Measurements from ENCODE around the gene MARCHF10.
"Not testable (repeated sequence)": the region's sequence is repeated elsewhere in the genome, so short reads cannot be mapped to it uniquely, and the experiment has no call there.

Gene MARCHF10

GRCh38 chr17:62802561-62803205 lies 5.4 kb downstream of the MARCHF10 start:
- Mint-ChIP-seq H3K4me1 (peaks cover 6% of the 10 kb centered on the region), H3K27ac (no peak overlapping the region), H3K9me3 (no peaks in the 10 kb centered on the region), H3K36me3 (no peaks in the 10 kb centered on the region), H3K4me3 (no peak overlapping the region), H3K27me3 (peaks cover 80% of the 10 kb centered on the region)
- ATAC-seq: no peak

GRCh38 chr17:62801553-62802114 lies 6.5 kb downstream of the MARCHF10 start:
- ATAC-seq: no peak
- Mint-ChIP-seq H3K4me1 (peaks cover 6% of the 10 kb centered on the region), H3K36me3 (no peaks in the 10 kb centered on the region), H3K9me3 (no peaks in the 10 kb centered on the region), H3K27me3 (peaks cover 80% of the 10 kb centered on the region), H3K4me3 (no peak overlapping the region), H3K27ac (no peak overlapping the region)

GRCh38 chr17:62800585-62800984 lies 7.5 kb downstream of the MARCHF10 start:
- ATAC-seq: no peak
- no peak overlapping the region for H3K4me3 Mint-ChIP-seq

GRCh38 chr17:62797959-62798358 lies 10.2 kb downstream of the MARCHF10 start:
- peaks cover 14% of the 10 kb centered on the region for H3K4me1 Mint-ChIP-seq
- no peak overlapping the region for H3K4me3 Mint-ChIP-seq
- no peak overlapping the region for H3K27ac Mint-ChIP-seq
- H3K9me3 Mint-ChIP-seq: peaks cover 9% of the 10 kb centered on the region
- no peak for ATAC-seq
- H3K27me3 Mint-ChIP-seq: peaks cover 66% of the 10 kb centered on the region
- no peaks in the 10 kb centered on the region for H3K36me3 Mint-ChIP-seq

More at GRCh38 chr17:62800585-62800984, 7.5 kb downstream of the MARCHF10 start:
- Mint-ChIP-seq H3K4me1 (peaks cover 6% of the 10 kb centered on the region), H3K27ac (no peak overlapping the region), H3K36me3 (no peaks in the 10 kb centered on the region), H3K27me3 (peaks cover 77% of the 10 kb centered on the region), H3K9me3 (no peaks in the 10 kb centered on the region)

GRCh38 chr17:62796291-62796690 lies 11.8 kb downstream of the MARCHF10 start:
- Mint-ChIP-seq H3K4me3 (no peak overlapping the region), H3K9me3 (peaks cover 15% of the 10 kb centered on the region), H3K4me1 (peaks cover 8% of the 10 kb centered on the region), H3K27me3 (peaks cover 55% of the 10 kb centered on the region), H3K36me3 (no peaks in the 10 kb centered on the region), H3K27ac (no peak overlapping the region)
- no peak for ATAC-seq

- no peak for ATAC-seq
- peaks cover 51% of the 10 kb centered on the region for H3K27me3 Mint-ChIP-seq
- H3K4me3 Mint-ChIP-seq: peak overlapping the region; percentile 7
- no peaks in the 10 kb centered on the region for H3K36me3 Mint-ChIP-seq
- H3K27ac Mint-ChIP-seq: no peak overlapping the region
- H3K4me1 Mint-ChIP-seq: peaks cover 8% of the 10 kb centered on the region
- H3K9me3 Mint-ChIP-seq: peaks cover 15% of the 10 kb centered on the region
Observed at GRCh38 chr17:62794666-62794971, 13.5 kb downstream of the MARCHF10 start.

GRCh38 chr17:62793919-62794665 lies 14.0 kb downstream of the MARCHF10 start:
- Mint-ChIP-seq H3K27me3 (peaks cover 51% of the 10 kb centered on the region), H3K27ac (no peak overlapping the region), H3K4me3 (peak overlapping the region; percentile 7), H3K9me3 (peaks cover 15% of the 10 kb centered on the region), H3K4me1 (peaks cover 8% of the 10 kb centered on the region), H3K36me3 (no peaks in the 10 kb centered on the region)
- no peak for ATAC-seq

- peaks cover 47% of the 10 kb centered on the region for H3K27me3 Mint-ChIP-seq
- H3K27ac Mint-ChIP-seq: no peak overlapping the region
- H3K4me1 Mint-ChIP-seq: peaks cover 8% of the 10 kb centered on the region
- H3K9me3 Mint-ChIP-seq: peaks cover 15% of the 10 kb centered on the region
- H3K36me3 Mint-ChIP-seq: no peaks in the 10 kb centered on the region
- no peak for ATAC-seq
- no peak overlapping the region for H3K4me3 Mint-ChIP-seq
Observed at GRCh38 chr17:62792447-62792800, 15.7 kb downstream of the MARCHF10 start.

GRCh38 chr17:62791767-62792446 lies 16.2 kb downstream of the MARCHF10 start:
- H3K36me3 Mint-ChIP-seq: no peaks in the 10 kb centered on the region
- no peak overlapping the region for H3K27ac Mint-ChIP-seq
- no peak overlapping the region for H3K4me3 Mint-ChIP-seq
- peaks cover 8% of the 10 kb centered on the region for H3K4me1 Mint-ChIP-seq
- no peak for ATAC-seq
- H3K27me3 Mint-ChIP-seq: peaks cover 42% of the 10 kb centered on the region
- peaks cover 15% of the 10 kb centered on the region for H3K9me3 Mint-ChIP-seq

- no peak for ATAC-seq
- Mint-ChIP-seq H3K4me1 (peaks cover 8% of the 10 kb centered on the region), H3K27ac (no peak overlapping the region)
Observed at GRCh38 chr17:62791235-62791734, 16.8 kb downstream of the MARCHF10 start.

GRCh38 chr17:62790564-62790986 lies 17.5 kb downstream of the MARCHF10 start:
- H3K27ac Mint-ChIP-seq: no peak overlapping the region
- H3K4me3 Mint-ChIP-seq: no peak overlapping the region
- peaks cover 8% of the 10 kb centered on the region for H3K4me1 Mint-ChIP-seq
- H3K9me3 Mint-ChIP-seq: peaks cover 16% of the 10 kb centered on the region
- peaks cover 32% of the 10 kb centered on the region for H3K27me3 Mint-ChIP-seq
- ATAC-seq: no peak
- H3K36me3 Mint-ChIP-seq: no peaks in the 10 kb centered on the region

More at GRCh38 chr17:62791235-62791734, 16.8 kb downstream of the MARCHF10 start:
- Mint-ChIP-seq H3K9me3 (peaks cover 15% of the 10 kb centered on the region), H3K36me3 (no peaks in the 10 kb centered on the region), H3K27me3 (peaks cover 36% of the 10 kb centered on the region), H3K4me3 (no peak overlapping the region)

GRCh38 chr17:62787366-62787765 lies 20.7 kb downstream of the MARCHF10 start:
- ATAC-seq: no peak
- H3K27me3 Mint-ChIP-seq: peaks cover 30% of the 10 kb centered on the region
- peaks cover 11% of the 10 kb centered on the region for H3K9me3 Mint-ChIP-seq
- H3K4me1 Mint-ChIP-seq: no peaks in the 10 kb centered on the region
- no peak overlapping the region for H3K4me3 Mint-ChIP-seq
- no peaks in the 10 kb centered on the region for H3K36me3 Mint-ChIP-seq
- H3K27ac Mint-ChIP-seq: no peak overlapping the region

GRCh38 chr17:62786646-62787045 lies 21.5 kb downstream of the MARCHF10 start:
- Mint-ChIP-seq H3K27ac (no peak overlapping the region), H3K27me3 (peaks cover 30% of the 10 kb centered on the region), H3K4me1 (no peaks in the 10 kb centered on the region), H3K4me3 (no peak overlapping the region), H3K36me3 (no peaks in the 10 kb centered on the region), H3K9me3 (peaks cover 9% of the 10 kb centered on the region)
- no peak for ATAC-seq

- H3K27ac Mint-ChIP-seq, H3K4me1 Mint-ChIP-seq, H3K9me3 Mint-ChIP-seq, H3K36me3 Mint-ChIP-seq, H3K4me3 Mint-ChIP-seq, ATAC-seq: not testable (repeated sequence)
- H3K27me3 Mint-ChIP-seq: peaks cover 30% of the 10 kb centered on the region
Observed at GRCh38 chr17:62785983-62786382, 22.1 kb downstream of the MARCHF10 start.

GRCh38 chr17:62782730-62783270 lies 25.3 kb downstream of the MARCHF10 start:
- H3K4me1 Mint-ChIP-seq: no peaks in the 10 kb centered on the region
- H3K36me3 Mint-ChIP-seq: no peaks in the 10 kb centered on the region
- no peak overlapping the region for H3K27ac Mint-ChIP-seq
- H3K27me3 Mint-ChIP-seq: peaks cover 29% of the 10 kb centered on the region
- no peak overlapping the region for H3K4me3 Mint-ChIP-seq
- ATAC-seq: no peak
- peaks cover 9% of the 10 kb centered on the region for H3K9me3 Mint-ChIP-seq

Data from stimulated activated memory B cell treated with anti-CD40 and anti-IgM and Interleukin-4, amounts not matched to agents 10 μg/mL and 1 μg/mL and 100 μg/mL, for 72 hours (primary cell).